Lower leg skin (tissue), 3 donors: ENCODE measurements around the gene SH3RF3.

Experiments
- POLR2A ChIP-seq, 2 donors: fragments of 450-650 bp; IDR thresholded peaks; one replicate each; pipeline ENCODE4 v1.6.1; 2016 to 2017; ENCODE audit warnings: antibody characterized with exemption in 2 of 2, mild to moderate bottlenecking in 1 of 2, moderate library complexity in 1 of 2
- TF ChIP-seq, protein P1 (sequence below), 3 donors: fragments of 450-650 bp; IDR thresholded peaks; one replicate each; pipeline ENCODE4 v1.5.1; 2016; ENCODE audit warnings: antibody characterized with exemption in 3 of 3, mild to moderate bottlenecking in 3 of 3, moderate library complexity in 2 of 3

DNA sequence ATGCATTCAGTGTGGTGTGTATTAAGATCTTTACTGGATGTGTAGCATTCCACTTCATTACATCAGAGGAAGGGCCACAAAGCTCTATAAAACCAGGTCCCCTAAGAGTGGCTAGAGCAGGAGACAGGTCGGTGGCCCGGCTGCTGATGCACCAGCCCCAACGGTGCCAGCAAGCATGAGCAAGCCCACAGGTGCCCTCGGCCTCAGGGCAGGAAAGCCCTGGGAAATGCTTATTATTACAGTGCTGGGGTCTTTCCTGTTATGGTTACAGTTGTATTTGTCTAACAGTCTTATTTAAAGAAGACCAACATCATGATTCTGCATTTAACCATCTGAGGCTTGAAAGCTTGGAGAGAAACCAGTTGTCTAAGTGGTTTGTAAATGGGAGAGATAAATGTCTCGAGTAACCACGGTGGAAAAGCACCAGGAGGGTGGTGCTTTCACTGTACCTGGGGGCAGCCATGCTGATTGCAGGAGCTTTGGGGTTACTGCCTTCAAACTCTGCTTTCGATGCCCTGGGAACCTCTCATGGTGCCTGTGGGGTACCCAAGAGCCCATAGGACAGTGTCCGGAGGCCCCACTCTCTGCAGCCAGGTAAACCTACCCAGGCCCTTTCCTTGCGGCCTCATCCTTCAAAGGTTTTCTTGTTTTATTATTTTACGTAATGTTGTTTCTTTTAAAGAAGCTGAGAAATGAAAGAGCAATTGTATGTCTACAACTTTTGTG is 133.1 kb downstream of the SH3RF3 start:
- TF ChIP-seq, protein P1, sequence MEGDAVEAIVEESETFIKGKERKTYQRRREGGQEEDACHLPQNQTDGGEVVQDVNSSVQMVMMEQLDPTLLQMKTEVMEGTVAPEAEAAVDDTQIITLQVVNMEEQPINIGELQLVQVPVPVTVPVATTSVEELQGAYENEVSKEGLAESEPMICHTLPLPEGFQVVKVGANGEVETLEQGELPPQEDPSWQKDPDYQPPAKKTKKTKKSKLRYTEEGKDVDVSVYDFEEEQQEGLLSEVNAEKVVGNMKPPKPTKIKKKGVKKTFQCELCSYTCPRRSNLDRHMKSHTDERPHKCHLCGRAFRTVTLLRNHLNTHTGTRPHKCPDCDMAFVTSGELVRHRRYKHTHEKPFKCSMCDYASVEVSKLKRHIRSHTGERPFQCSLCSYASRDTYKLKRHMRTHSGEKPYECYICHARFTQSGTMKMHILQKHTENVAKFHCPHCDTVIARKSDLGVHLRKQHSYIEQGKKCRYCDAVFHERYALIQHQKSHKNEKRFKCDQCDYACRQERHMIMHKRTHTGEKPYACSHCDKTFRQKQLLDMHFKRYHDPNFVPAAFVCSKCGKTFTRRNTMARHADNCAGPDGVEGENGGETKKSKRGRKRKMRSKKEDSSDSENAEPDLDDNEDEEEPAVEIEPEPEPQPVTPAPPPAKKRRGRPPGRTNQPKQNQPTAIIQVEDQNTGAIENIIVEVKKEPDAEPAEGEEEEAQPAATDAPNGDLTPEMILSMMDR (IDR thresholded peaks at IDR 0.05): no peak
- TF ChIP-seq POLR2A (IDR thresholded peaks at IDR 0.05): no peak
